HG02798 (cell line): ENCODE measurements around the gene NDUFB2.
A peak's percentile ranks its signal among the peaks of the same experiment; 100 is the strongest.
"Not testable (repeated sequence)": the region's sequence is repeated elsewhere in the genome, so short reads cannot be mapped to it uniquely, and the experiment has no call there.

ENCODE experiments used
- ATAC-seq: cut with Tn5 transposase; IDR thresholded peaks from one replicate; pipeline ENCODE4 v1.9.1; 2021; ENCODE audit warnings: mild to moderate bottlenecking; ENCODE audit not compliant: unreplicated experiment, poor library complexity

Gene NDUFB2

GRCh38 chr7:140696680-140697446, at the start of gene NDUFB2:
Gene NDUFB2, plus strand, starts transcription at chr7:140696708. Its CDS starts 37 bp downstream, at chr7:140696745.
- ATAC-seq = peak; percentile 93

- ATAC-seq = peak; percentile 76
These were observed 49.4 kb upstream of the NDUFB2 start for GRCh38 chr7:140646931-140647647.

- no peak for ATAC-seq
These were observed 46.8 kb upstream of the NDUFB2 start for GRCh38 chr7:140649556-140650205.

- ATAC-seq = no peak
These were observed 46.1 kb upstream of the NDUFB2 start for GRCh38 chr7:140650367-140650766.

- ATAC-seq = no peak
These were observed 43.0 kb upstream of the NDUFB2 start for GRCh38 chr7:140653319-140654108.

- no peak for ATAC-seq
These were observed 42.5 kb upstream of the NDUFB2 start for GRCh38 chr7:140654109-140654387.

GRCh38 chr7:140654661-140655060, 41.8 kb upstream of the NDUFB2 start:
- ATAC-seq = no peak

- no peak for ATAC-seq
These were observed 40.7 kb upstream of the NDUFB2 start for GRCh38 chr7:140655511-140656408.

GRCh38 chr7:140656548-140657515, 39.7 kb upstream of the NDUFB2 start:
- peak; percentile 87 for ATAC-seq

GRCh38 chr7:140657891-140658290, 38.6 kb upstream of the NDUFB2 start:
- no peak for ATAC-seq

- ATAC-seq = no peak
These were observed 36.7 kb upstream of the NDUFB2 start for GRCh38 chr7:140659856-140660255.

- no peak for ATAC-seq
These were observed 35.4 kb upstream of the NDUFB2 start for GRCh38 chr7:140661124-140661523.

GRCh38 chr7:140662938-140663337, 33.6 kb upstream of the NDUFB2 start:
- not testable (repeated sequence) for ATAC-seq

GRCh38 chr7:140667476-140667875, 29.0 kb upstream of the NDUFB2 start:
- no peak for ATAC-seq

- no peak for ATAC-seq
These were observed 27.9 kb upstream of the NDUFB2 start for GRCh38 chr7:140668641-140669040.

GRCh38 chr7:140669352-140669751, 27.2 kb upstream of the NDUFB2 start:
- no peak for ATAC-seq

GRCh38 chr7:140669862-140670261, 26.6 kb upstream of the NDUFB2 start:
- not testable (repeated sequence) for ATAC-seq

GRCh38 chr7:140670343-140670935, 26.1 kb upstream of the NDUFB2 start:
- ATAC-seq = no peak
